IMR-90 (cell line): ENCODE data around the gene CLCN6. TPM values are rescaled to one million over a fixed set of nuclear protein-coding genes. Genes with fewer than 3 reads are reported as not detected.

ENCODE experiments used
- ATAC-seq: fragments of 200-7000 bp; cut with Tn5 transposase; 2 replicates; pipeline ENCODE4 v1.9.1; 2020; ENCODE audit warnings: low read depth, mild to moderate bottlenecking, moderate library complexity
- BruUV-seq: library from RNA; stranded (reverse); fragments of 400-500 nt; replicated peaks from 2 replicates; lab custom pipeline; 2021; lab: Mats Ljungman, UMichigan
- CTCF ChIA-PET: fragments of 300-600 bp; formaldehyde crosslinking; extraction: SDS; loops from one replicate; lab custom pipeline; 2021; ENCODE audit warnings: antibody characterized with exemption; lab: Yijun Ruan, JAX
- POLR2A ChIA-PET: fragments of 300-600 bp; sonication (Branson Sonifier 250); formaldehyde crosslinking; loops from one replicate; lab custom pipeline; 2022; ENCODE audit warnings: antibody characterized with exemption; ENCODE audit not compliant: unreplicated experiment; lab: Charles Lee
- DNase-seq: peaks from one replicate; pipeline ENCODE4 v3.0.0; 2013
- H2AFZ ChIP-seq: replicated peaks from 2 replicates; pipeline ENCODE3; 2013; ENCODE audit warnings: low read length, mild to moderate bottlenecking; ENCODE audit not compliant: poor library complexity
- H2AK5ac ChIP-seq: 2 replicates; pipeline ENCODE4 v1.6.1; 2013; ENCODE audit warnings: low read depth, low read length, inconsistent platforms
- H2AK9ac ChIP-seq: replicated peaks from 2 replicates; pipeline ENCODE3; 2013; ENCODE audit warnings: mild to moderate bottlenecking, low read depth, low read length, moderate library complexity; ENCODE audit not compliant: poor library complexity
- H2BK120ac ChIP-seq: 2 replicates; pipeline ENCODE4 v1.6.1; 2013; ENCODE audit warnings: low read depth, low read length, inconsistent platforms
- H2BK15ac ChIP-seq: 3 replicates; pipeline ENCODE4 v1.6.1; 2013; ENCODE audit warnings: low read depth, low read length, inconsistent platforms
- H2BK20ac ChIP-seq: 2 replicates; pipeline ENCODE4 v1.6.1; 2013; ENCODE audit warnings: low read depth, mild to moderate bottlenecking, inconsistent platforms, low read length, moderate library complexity
- H2BK5ac ChIP-seq: 2 replicates; pipeline ENCODE4 v1.6.1; 2013; ENCODE audit warnings: mild to moderate bottlenecking, low read depth, low read length, inconsistent platforms; ENCODE audit not compliant: poor library complexity, severe bottlenecking
- H3K14ac ChIP-seq: replicated peaks from 2 replicates; pipeline ENCODE4 v1.6.1; 2013; ENCODE audit warnings: low read depth, low read length, inconsistent platforms
- H3K18ac ChIP-seq: 2 replicates; pipeline ENCODE4 v1.6.1; 2013; ENCODE audit warnings: low read depth, low read length, control low read depth
- H3K23ac ChIP-seq: 2 replicates; pipeline ENCODE4 v1.6.1; 2013; ENCODE audit warnings: low read depth, low read length, inconsistent platforms
- H3K27ac ChIP-seq: 2 replicates; pipeline ENCODE4 v1.5.1; 2013; ENCODE audit warnings: mild to moderate bottlenecking, control low read depth, low read length; ENCODE audit not compliant: insufficient read depth
- H3K27me3 ChIP-seq: 2 replicates; pipeline ENCODE4 v1.6.1; 2013; ENCODE audit warnings: low read length; ENCODE audit not compliant: control insufficient read depth, insufficient read depth
- H3K36me3 ChIP-seq: 2 replicates; pipeline ENCODE4 v1.6.1; 2013; ENCODE audit warnings: low read length, mixed read lengths; ENCODE audit not compliant: control insufficient read depth, insufficient read depth
- H3K4ac ChIP-seq: 2 replicates; pipeline ENCODE4 v1.6.1; 2013; ENCODE audit warnings: low read depth, low read length, inconsistent platforms
- H3K4me1 ChIP-seq: 2 replicates; pipeline ENCODE4 v1.6.1; 2013; ENCODE audit warnings: low read length, mixed read lengths; ENCODE audit not compliant: control insufficient read depth, insufficient read depth
- H3K4me2 ChIP-seq: 2 replicates; pipeline ENCODE4 v1.6.1; 2013; ENCODE audit warnings: low read depth, mild to moderate bottlenecking, control low read depth, low read length, moderate library complexity
- H3K4me3 ChIP-seq: 2 replicates; pipeline ENCODE4 v1.5.1; 2013; ENCODE audit warnings: low read depth, mild to moderate bottlenecking, control low read depth, low read length, moderate library complexity; ENCODE audit not compliant: insufficient read depth
- H3K56ac ChIP-seq: 2 replicates; pipeline ENCODE4 v1.6.1; 2013; ENCODE audit warnings: low read length, inconsistent platforms; ENCODE audit not compliant: insufficient read depth; ENCODE audit errors: extremely low read depth
- H3K79me1 ChIP-seq, 2 experiments: 2 replicates each; pipeline ENCODE4 v1.6.1; 2013; ENCODE audit warnings: low read length in 2 of 2, inconsistent platforms in 1 of 2, low read depth in 1 of 2
- H3K9ac ChIP-seq: 2 replicates; pipeline ENCODE4 v1.6.1; 2013; ENCODE audit warnings: low read depth, low read length, control low read depth
- H3K9me1 ChIP-seq: 2 replicates; pipeline ENCODE4 v1.6.1; 2013; ENCODE audit warnings: low read length, inconsistent platforms; ENCODE audit not compliant: insufficient read depth
- H3K9me3 ChIP-seq: 2 replicates; pipeline ENCODE4 v1.6.1; 2013; ENCODE audit warnings: low read length; ENCODE audit not compliant: control insufficient read depth, insufficient read depth
- H4K20me1 ChIP-seq: 2 replicates; pipeline ENCODE4 v1.6.1; 2013; ENCODE audit warnings: low read length, inconsistent platforms; ENCODE audit not compliant: insufficient read depth
- H4K5ac ChIP-seq: 2 replicates; pipeline ENCODE4 v1.6.1; 2013; ENCODE audit warnings: mild to moderate bottlenecking, low read depth, low read length, control low read depth
- H4K8ac ChIP-seq, 2 experiments: 2 replicates each; pipeline ENCODE4 v1.6.1; 2013; ENCODE audit warnings: low read depth in 2 of 2, low read length in 2 of 2, control low read depth in 1 of 2, inconsistent platforms in 1 of 2
- H4K91ac ChIP-seq: 2 replicates; pipeline ENCODE4 v1.6.1; 2013; ENCODE audit warnings: low read depth, low read length, inconsistent platforms; ENCODE audit not compliant: insufficient read depth
- BHLHE40 ChIP-seq: fragments of 150-350 bp; IDR thresholded peaks from 2 replicates; pipeline ENCODE4 v1.6.1; 2016; ENCODE audit warnings: mild to moderate bottlenecking, low read depth, low read length
- CEBPB ChIP-seq: IDR thresholded peaks from 2 replicates; pipeline ENCODE4 v1.6.1; 2012; ENCODE audit warnings: low read depth, low read length, improper control_type of control experiment
- CHD1 ChIP-seq: IDR thresholded peaks from 2 replicates; pipeline ENCODE4 v1.6.1; 2012; ENCODE audit warnings: low read depth, low read length, improper control_type of control experiment
- MAFK ChIP-seq: IDR thresholded peaks from 2 replicates; pipeline ENCODE4 v1.6.1; 2012; ENCODE audit warnings: low read depth, low read length, improper control_type of control experiment
- MAZ ChIP-seq: IDR thresholded peaks from 2 replicates; pipeline ENCODE4 v1.6.1; 2012; ENCODE audit warnings: low read depth, mild to moderate bottlenecking, low read length, improper control_type of control experiment, moderate library complexity, borderline replicate concordance
- NFE2L2 ChIP-seq: fragments of 150-350 bp; IDR thresholded peaks from 2 replicates; pipeline ENCODE4 v1.6.1; 2016; ENCODE audit warnings: low read depth, mild to moderate bottlenecking, low read length
- RCOR1 ChIP-seq: IDR thresholded peaks from 2 replicates; pipeline ENCODE4 v1.6.1; 2012; ENCODE audit warnings: mild to moderate bottlenecking, low read length, improper control_type of control experiment; ENCODE audit not compliant: insufficient replicate concordance
- RFX5 ChIP-seq: IDR thresholded peaks from 2 replicates; pipeline ENCODE4 v1.8.0; 2012; ENCODE audit warnings: low read depth, mild to moderate bottlenecking, low read length, moderate library complexity
- WGBS, 2 experiments: methylation state at CpG; one replicate each; pipeline versions ENCODE4 v1.1.5 to v1.1.7; 2013; ENCODE audit warnings: missing lambda C conversion rate in 2 of 2; ENCODE audit not compliant: insufficient read length in 1 of 2; ENCODE audit errors: extremely low coverage in 2 of 2; 5-methylcytosine and 5-hydroxymethylcytosine counted together
- dilution Hi-C: fragments of 300-500 bp; cut with HindIII; formaldehyde crosslinking; loops from one replicate; pipeline ENCODE4 v1.14.3; 2018; ENCODE audit warnings: low sequenced_read_pairs; ENCODE audit not compliant: unreplicated experiment
- in situ Hi-C: fragments of 300-500 bp; cut with MboI; formaldehyde crosslinking; loops from 3 replicates; pipeline ENCODE4 v1.14.3; 2019; ENCODE audit warnings: low sequenced_read_pairs, inconsistent platforms, mixed read lengths
- intact Hi-C: fragments of 100-400 bp; cut with micrococcal nuclease; formaldehyde crosslinking; loops from 2 replicates; pipeline ENCODE4 v1.10.0; 2022
- polyA plus RNA-seq, 3 experiments: library from polyadenylated mRNA; depleted of rRNA; stranded (reverse); fragments of >200 nt; gene quantifications; 2 replicates each; pipeline ENCODE4 v1.2.3, GENCODE V29; 2012; ENCODE audit warnings: low replicate concordance in 1 of 3
- total RNA-seq: library from RNA; depleted of rRNA; stranded (reverse); fragments of >200 nt; gene quantifications from 2 replicates; pipeline ENCODE4 v1.2.3, GENCODE V29; 2012
- TF ChIP-seq, protein P1 (sequence below): fragments of 150-350 bp; IDR thresholded peaks from 2 replicates; pipeline ENCODE4 v1.6.1; 2017; ENCODE audit warnings: mild to moderate bottlenecking, antibody characterized with exemption, low read length, low read depth
- TF ChIP-seq, protein P2 (sequence below): conservative IDR thresholded peaks from 2 replicates; pipeline ENCODE4 v1.5.1; 2012; ENCODE audit warnings: mild to moderate bottlenecking, low read depth, low read length, improper control_type of control experiment

Gene CLCN6
- total and polyA plus RNA-seq, 2 of the 4 experiments (the other 2 are of a cell fraction), result 4.1 to 10.6 TPM

DNA sequence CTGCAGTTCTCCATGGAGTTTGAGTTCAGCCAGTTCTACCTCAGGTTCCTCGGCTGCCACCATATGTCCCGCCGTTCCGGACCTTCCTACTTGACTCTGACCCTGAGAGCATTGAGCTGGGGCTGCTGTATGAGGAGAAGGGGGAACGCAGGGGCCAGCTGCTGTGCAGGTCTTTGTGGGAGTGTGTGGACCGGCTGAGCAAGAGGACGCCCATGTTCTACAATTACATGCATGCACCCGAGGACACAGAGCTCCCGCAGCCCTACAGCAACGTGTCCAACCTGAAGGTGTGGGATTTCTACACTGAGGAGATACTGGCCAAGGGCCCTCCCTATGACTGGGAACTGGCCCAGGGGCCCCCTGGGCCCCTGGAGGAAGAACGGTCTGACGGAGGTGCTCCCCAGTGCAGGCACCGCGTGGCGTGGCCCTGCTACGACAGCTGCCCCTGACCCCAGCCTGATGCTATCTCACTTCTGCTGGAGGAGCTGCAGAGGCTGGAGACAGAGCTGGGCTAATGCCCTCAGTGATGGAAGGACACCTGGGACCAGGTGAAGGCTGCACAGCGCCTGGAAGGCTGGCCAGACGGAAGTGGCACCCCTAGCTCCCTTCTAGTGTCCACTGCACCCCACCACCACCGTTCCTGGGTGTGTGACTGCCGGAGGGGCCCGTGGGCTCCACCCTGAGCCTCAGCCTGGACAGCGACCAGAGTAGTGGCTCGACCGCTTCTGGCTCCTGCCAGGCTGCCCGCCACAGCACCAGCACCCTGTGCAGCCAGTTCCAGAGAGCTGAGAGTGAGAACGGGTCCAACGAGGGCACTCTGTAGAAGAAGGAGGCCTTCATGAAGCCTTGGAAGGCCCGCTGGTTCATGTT is 73.6 kb downstream of the CLCN6 start:
- Histone ChIP-seq H3K79me1 (no peaks in the 10 kb centered on the region), H4K20me1 (no peaks in the 10 kb centered on the region), H2AK5ac (no peak overlapping the region), H3K23ac (no peak overlapping the region), H3K4me3 (no peak overlapping the region), H3K4ac (no peak overlapping the region), H3K9me3 (no peaks in the 10 kb centered on the region; the same call in 1 of the 2 replicates), H2AK9ac (no peak overlapping the region), H4K8ac (no peak overlapping the region), H2BK20ac (no peak overlapping the region), H3K18ac (no peak overlapping the region), H3K4me1 (no peaks in the 10 kb centered on the region), H4K91ac (no peak overlapping the region), H2BK5ac (no peak overlapping the region), H3K36me3 (no peaks in the 10 kb centered on the region), H3K9ac (no peak overlapping the region), H3K9me1 (no peaks in the 10 kb centered on the region), H2BK120ac (no peak overlapping the region), H2BK15ac (no peak overlapping the region), H3K56ac (no peak overlapping the region), H3K4me2 (no peak overlapping the region), H4K5ac (no peak overlapping the region), H3K27ac (no peak overlapping the region), H2AFZ (no peak overlapping the region), H3K14ac (no peak overlapping the region), H3K27me3 (peaks cover 58% of the 10 kb centered on the region)
- WGBS, 2 experiments, result 62% methylated on average over 13 of the region's 28 CpGs; no CpG with 5 or more reads in 1 of the 2 experiments
- DNase-seq (no peak), ATAC-seq (no peak)
- ChIA-PET CTCF (no interaction called here), POLR2A (no interaction called here)
- intact Hi-C loops (no loop called here), dilution Hi-C loops (no loop called here), in situ Hi-C loops (no loop called here)
- no TSS peak for BruUV-seq
- TF ChIP-seq RCOR1 (no peak), RFX5 (no peak), MAZ (no peak), CHD1 (no peak), NFE2L2 (no peak), CEBPB (no peak), BHLHE40 (no peak), MAFK (no peak)
- TF ChIP-seq, protein P1, sequence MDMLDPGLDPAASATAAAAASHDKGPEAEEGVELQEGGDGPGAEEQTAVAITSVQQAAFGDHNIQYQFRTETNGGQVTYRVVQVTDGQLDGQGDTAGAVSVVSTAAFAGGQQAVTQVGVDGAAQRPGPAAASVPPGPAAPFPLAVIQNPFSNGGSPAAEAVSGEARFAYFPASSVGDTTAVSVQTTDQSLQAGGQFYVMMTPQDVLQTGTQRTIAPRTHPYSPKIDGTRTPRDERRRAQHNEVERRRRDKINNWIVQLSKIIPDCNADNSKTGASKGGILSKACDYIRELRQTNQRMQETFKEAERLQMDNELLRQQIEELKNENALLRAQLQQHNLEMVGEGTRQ, result no peak
- TF ChIP-seq, protein P2, sequence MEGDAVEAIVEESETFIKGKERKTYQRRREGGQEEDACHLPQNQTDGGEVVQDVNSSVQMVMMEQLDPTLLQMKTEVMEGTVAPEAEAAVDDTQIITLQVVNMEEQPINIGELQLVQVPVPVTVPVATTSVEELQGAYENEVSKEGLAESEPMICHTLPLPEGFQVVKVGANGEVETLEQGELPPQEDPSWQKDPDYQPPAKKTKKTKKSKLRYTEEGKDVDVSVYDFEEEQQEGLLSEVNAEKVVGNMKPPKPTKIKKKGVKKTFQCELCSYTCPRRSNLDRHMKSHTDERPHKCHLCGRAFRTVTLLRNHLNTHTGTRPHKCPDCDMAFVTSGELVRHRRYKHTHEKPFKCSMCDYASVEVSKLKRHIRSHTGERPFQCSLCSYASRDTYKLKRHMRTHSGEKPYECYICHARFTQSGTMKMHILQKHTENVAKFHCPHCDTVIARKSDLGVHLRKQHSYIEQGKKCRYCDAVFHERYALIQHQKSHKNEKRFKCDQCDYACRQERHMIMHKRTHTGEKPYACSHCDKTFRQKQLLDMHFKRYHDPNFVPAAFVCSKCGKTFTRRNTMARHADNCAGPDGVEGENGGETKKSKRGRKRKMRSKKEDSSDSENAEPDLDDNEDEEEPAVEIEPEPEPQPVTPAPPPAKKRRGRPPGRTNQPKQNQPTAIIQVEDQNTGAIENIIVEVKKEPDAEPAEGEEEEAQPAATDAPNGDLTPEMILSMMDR, result no peak
